Measurements from ENCODE around the gene ADI1.

The ADI1 gene

GRCh38 chr2:3519255-3520205 is at the start of gene ADI1:
Gene ADI1, minus strand, starts transcription at chr2:3519531. Its CDS starts 44 bp downstream, at chr2:3519487.
- peak within 1 kb of the TSS; percentile 80 to 94 for H3K4me3 Mint-ChIP-seq
- no peaks in the 10 kb centered on the region for H3K27me3 Mint-ChIP-seq
- H3K27ac Mint-ChIP-seq = peak within 1 kb of the TSS; percentile 95 to 96
- ATAC-seq (peak; percentile 83), DNase-seq (peak in 1 of 2 donors; percentile 85)
- H3K9me3 Mint-ChIP-seq = peaks cover 0 to 8% of the 10 kb centered on the region in 2 donors
- H3K4me1 Mint-ChIP-seq = peaks cover 24% of the 10 kb centered on the region

- peaks cover 11% of the 10 kb centered on the region for H3K4me1 Mint-ChIP-seq
- H3K27ac Mint-ChIP-seq = no peak overlapping the region
- H3K27me3 Mint-ChIP-seq = no peaks in the 10 kb centered on the region
- no peaks in the 10 kb centered on the region for H3K9me3 Mint-ChIP-seq
- DNase-seq (no peak), ATAC-seq (no peak)
- no peak overlapping the region for H3K4me3 Mint-ChIP-seq
Measured at GRCh38 chr2:3566806-3567205, 47.5 kb upstream of the ADI1 start.

- ATAC-seq = no peak
- H3K27me3 Mint-ChIP-seq = no peaks in the 10 kb centered on the region
Measured at GRCh38 chr2:3565117-3565516, 45.8 kb upstream of the ADI1 start.

GRCh38 chr2:3563521-3563976 is 44.2 kb upstream of the ADI1 start:
- H3K27ac Mint-ChIP-seq = no peak overlapping the region
- H3K27me3 Mint-ChIP-seq = no peaks in the 10 kb centered on the region
- DNase-seq = no peak
- no peak for ATAC-seq
- H3K9me3 Mint-ChIP-seq = no peaks in the 10 kb centered on the region
- H3K4me1 Mint-ChIP-seq = peaks cover 27% of the 10 kb centered on the region
- H3K4me3 Mint-ChIP-seq = no peak overlapping the region

More at GRCh38 chr2:3565117-3565516, 45.8 kb upstream of the ADI1 start:
- Mint-ChIP-seq H3K9me3 (no peaks in the 10 kb centered on the region), H3K4me3 (no peak overlapping the region), H3K27ac (no peak overlapping the region), H3K4me1 (peaks cover 18% of the 10 kb centered on the region)
- DNase-seq = no peak

- Mint-ChIP-seq H3K4me3 (peak within 1 kb of the TSS; percentile 87 to 92), H3K4me1 (peaks cover 58% of the 10 kb centered on the region), H3K27me3 (no peaks in the 10 kb centered on the region), H3K9me3 (no peaks in the 10 kb centered on the region), H3K27ac (peak within 1 kb of the TSS; percentile 94 to 98)
- peak; percentile 98 for DNase-seq
- peak; percentile 98 for ATAC-seq
Measured at GRCh38 chr2:3558205-3559014, 39.1 kb upstream of the ADI1 start, which contains the start of gene RNASEH1. Gene RNASEH1, minus strand, starts transcription at chr2:3558333. Its CDS starts 73 bp downstream, at chr2:3558260.

- H3K27me3 Mint-ChIP-seq = no peaks in the 10 kb centered on the region
- DNase-seq (no peak), ATAC-seq (peak; percentile 44)
- H3K9me3 Mint-ChIP-seq = no peaks in the 10 kb centered on the region
- peak overlapping the region; percentile 87 to 92 for H3K4me3 Mint-ChIP-seq
- H3K27ac Mint-ChIP-seq = peak overlapping the region; percentile 94 to 98
- H3K4me1 Mint-ChIP-seq = peaks cover 56% of the 10 kb centered on the region
Measured at GRCh38 chr2:3557639-3558204, 38.4 kb upstream of the ADI1 start.

GRCh38 chr2:3553946-3554345 is 34.6 kb upstream of the ADI1 start:
- Mint-ChIP-seq H3K27ac (peak overlapping the region in 1 of 2 donors; percentile 38), H3K4me3 (no peak overlapping the region)

GRCh38 chr2:3547915-3548314 is 28.6 kb upstream of the ADI1 start:
- ATAC-seq (no peak), DNase-seq (no peak)
- Mint-ChIP-seq H3K4me3 (no peak overlapping the region), H3K27ac (peak overlapping the region in 1 of 2 donors; percentile 79), H3K9me3 (no peaks in the 10 kb centered on the region), H3K27me3 (no peaks in the 10 kb centered on the region), H3K4me1 (peaks cover 11% of the 10 kb centered on the region)

More at GRCh38 chr2:3553946-3554345, 34.6 kb upstream of the ADI1 start:
- Mint-ChIP-seq H3K9me3 (no peaks in the 10 kb centered on the region), H3K27me3 (no peaks in the 10 kb centered on the region), H3K4me1 (peaks cover 37% of the 10 kb centered on the region)
- ATAC-seq (no peak), DNase-seq (no peak)

GRCh38 chr2:3545788-3546478 is 26.6 kb upstream of the ADI1 start:
- ATAC-seq = no peak
- H3K4me3 Mint-ChIP-seq = no peak overlapping the region
- H3K4me1 Mint-ChIP-seq = peaks cover 11% of the 10 kb centered on the region
- DNase-seq = no peak
- H3K27me3 Mint-ChIP-seq = no peaks in the 10 kb centered on the region
- H3K9me3 Mint-ChIP-seq = no peaks in the 10 kb centered on the region
- no peak overlapping the region for H3K27ac Mint-ChIP-seq

- no peak overlapping the region for H3K4me3 Mint-ChIP-seq
- ATAC-seq (no peak), DNase-seq (no peak)
- no peaks in the 10 kb centered on the region for H3K9me3 Mint-ChIP-seq
- no peak overlapping the region for H3K27ac Mint-ChIP-seq
- H3K27me3 Mint-ChIP-seq = no peaks in the 10 kb centered on the region
- H3K4me1 Mint-ChIP-seq = peaks cover 6% of the 10 kb centered on the region
Measured at GRCh38 chr2:3543023-3543683, 23.8 kb upstream of the ADI1 start.

- Mint-ChIP-seq H3K4me3 (no peak overlapping the region), H3K9me3 (no peaks in the 10 kb centered on the region), H3K27ac (no peak overlapping the region), H3K4me1 (peaks cover 6% of the 10 kb centered on the region), H3K27me3 (no peaks in the 10 kb centered on the region)
- ATAC-seq = no peak
- DNase-seq = no peak
Measured at GRCh38 chr2:3542107-3542506, 22.8 kb upstream of the ADI1 start.

- Mint-ChIP-seq H3K4me1 (peaks cover 12% of the 10 kb centered on the region), H3K27ac (peak overlapping the region in 1 of 2 donors; percentile 19), H3K27me3 (no peaks in the 10 kb centered on the region), H3K4me3 (no peak overlapping the region), H3K9me3 (no peaks in the 10 kb centered on the region)
- ATAC-seq (no peak), DNase-seq (no peak)
Measured at GRCh38 chr2:3539836-3540235, 20.5 kb upstream of the ADI1 start.

GRCh38 chr2:3536682-3537632 is 17.6 kb upstream of the ADI1 start:
- Mint-ChIP-seq H3K9me3 (no peaks in the 10 kb centered on the region), H3K27me3 (no peaks in the 10 kb centered on the region), H3K4me3 (peak overlapping the region; percentile 81 to 85), H3K27ac (peak overlapping the region; percentile 63 to 92), H3K4me1 (peaks cover 6% of the 10 kb centered on the region)
- peak in 1 of 2 donors; percentile 41 for DNase-seq
- ATAC-seq = peak; percentile 83

All from stimulated activated naive CD8-positive, alpha-beta T cell treated with anti-CD3 and anti-CD28 coated beads, Interleukin-15, amount 100 ng/mL, for 72 hours (primary cell).